Kidney epithelial cell (primary cell): Measurements from ENCODE around the gene PTPRZ1. TPM values are rescaled to one million over a fixed set of nuclear protein-coding genes. Genes with fewer than 3 reads are reported as not detected.

Experiments
- DNase-seq: peaks from one replicate; pipeline ENCODE4 v3.0.0-alpha.2; 2010; ENCODE audit warnings: low read depth
- H3K27me3 ChIP-seq: 2 replicates; pipeline ENCODE4 v1.6.0; 2011; ENCODE audit warnings: low read length; ENCODE audit not compliant: control insufficient read depth, insufficient read depth
- H3K36me3 ChIP-seq: 2 replicates; pipeline ENCODE4 v1.5.1; 2011; ENCODE audit warnings: low read length; ENCODE audit not compliant: control insufficient read depth, insufficient read depth
- H3K4me3 ChIP-seq: 2 replicates; pipeline ENCODE4 v1.5.1; 2011; ENCODE audit warnings: low read depth, mild to moderate bottlenecking, control low read depth, low read length
- CTCF ChIP-seq: IDR thresholded peaks from 2 replicates; pipeline ENCODE4 v1.5.1; 2011; ENCODE audit warnings: mild to moderate bottlenecking, moderate library complexity, low read length, control low read depth, inconsistent platforms; ENCODE audit not compliant: insufficient read depth, poor library complexity, severe bottlenecking
- total RNA-seq: library from RNA; depleted of rRNA; stranded (reverse); fragments of >200 nt; gene quantifications from 2 replicates; pipeline ENCODE4 v1.2.3, GENCODE V29; 2015

The PTPRZ1 gene
- total RNA-seq, 1 donor from 2014 or later, result 0.04 TPM

GRCh38 chr7:121914676-121915279 lies 41.8 kb downstream of the PTPRZ1 start:
- H3K4me3 ChIP-seq, result no peak overlapping the region
- H3K27me3 ChIP-seq, result no peaks in the 10 kb centered on the region
- DNase-seq, result no peak
- H3K36me3 ChIP-seq, result no peaks in the 10 kb centered on the region
- TF ChIP-seq CTCF, result no peak

GRCh38 chr7:121916211-121916610 lies 43.2 kb downstream of the PTPRZ1 start:
- H3K27me3 ChIP-seq, result no peaks in the 10 kb centered on the region
- DNase-seq, result no peak
- no peak for TF ChIP-seq CTCF
- no peak overlapping the region for H3K4me3 ChIP-seq
- H3K36me3 ChIP-seq, result no peaks in the 10 kb centered on the region

GRCh38 chr7:121919986-121920385 lies 47.0 kb downstream of the PTPRZ1 start:
- no peak for TF ChIP-seq CTCF
- Histone ChIP-seq H3K4me3 (no peak overlapping the region), H3K36me3 (no peaks in the 10 kb centered on the region), H3K27me3 (no peaks in the 10 kb centered on the region)
- DNase-seq, result no peak

GRCh38 chr7:121924269-121925186 lies 51.6 kb downstream of the PTPRZ1 start:
- H3K36me3 ChIP-seq, result no peaks in the 10 kb centered on the region
- no peak for DNase-seq
- H3K27me3 ChIP-seq, result no peaks in the 10 kb centered on the region
- TF ChIP-seq CTCF, result no peak
- no peak overlapping the region for H3K4me3 ChIP-seq

- H3K4me3 ChIP-seq, result no peak overlapping the region
- TF ChIP-seq CTCF, result no peak
- H3K36me3 ChIP-seq, result no peaks in the 10 kb centered on the region
- DNase-seq, result no peak
- no peaks in the 10 kb centered on the region for H3K27me3 ChIP-seq
Measured at GRCh38 chr7:121931149-121931902, 58.4 kb downstream of the PTPRZ1 start.
